PC-3 (cell line): ENCODE measurements around the gene SPOCD1. TPM values are rescaled to one million over a fixed set of nuclear protein-coding genes. Genes with fewer than 3 reads are reported as not detected.

ENCODE experiments used
- ATAC-seq: fragments of 200-7000 bp; cut with Tn5 transposase; 2 replicates; pipeline ENCODE4 v1.9.1; 2020; ENCODE audit warnings: mild to moderate bottlenecking, moderate library complexity
- BruUV-seq: library from RNA; stranded (reverse); fragments of 400-500 nt; replicated peaks from 2 replicates; lab custom pipeline; 2021; lab: Mats Ljungman, UMichigan
- CTCF ChIA-PET: fragments of 300-600 bp; sonication (Branson Sonifier 250); formaldehyde crosslinking; loops from one replicate; lab custom pipeline; 2022; ENCODE audit warnings: antibody characterized with exemption; lab: Charles Lee
- POLR2A ChIA-PET: fragments of 300-600 bp; sonication (Branson Sonifier 250); formaldehyde crosslinking; loops from one replicate; lab custom pipeline; 2022; ENCODE audit warnings: antibody characterized with exemption; ENCODE audit not compliant: unreplicated experiment; lab: Charles Lee
- DNase-seq: peaks from one replicate; pipeline ENCODE4 v3.0.0-alpha.2; 2015
- H2AFZ ChIP-seq: fragments of 300-600 bp; sonication (generic); 2 replicates; pipeline ENCODE4 v1.6.0; 2016; ENCODE audit warnings: antibody characterized with exemption, low read length
- H3F3A ChIP-seq: fragments of 300-600 bp; sonication (generic); one replicate; pipeline ENCODE4 v1.6.0; 2017; ENCODE audit warnings: antibody characterized with exemption, low read length, control low read depth, mild to moderate bottlenecking; ENCODE audit not compliant: unreplicated experiment
- H3K27ac ChIP-seq: fragments of 300-600 bp; sonication (generic); 2 replicates; pipeline ENCODE4 v1.5.1; 2016; ENCODE audit warnings: mild to moderate bottlenecking, low read length
- H3K27me3 ChIP-seq: fragments of 300-600 bp; sonication (generic); 2 replicates; pipeline ENCODE4 v1.6.1; 2016; ENCODE audit warnings: low read length, mixed read lengths
- H3K36me3 ChIP-seq: fragments of 300-600 bp; sonication (generic); 2 replicates; pipeline ENCODE4 v1.6.1; 2016; ENCODE audit warnings: low read depth, mixed run types, low read length, mixed read lengths
- H3K4me1 ChIP-seq: fragments of 300-600 bp; sonication (generic); 2 replicates; pipeline ENCODE4 v1.5.1; 2016; ENCODE audit warnings: low read length; ENCODE audit not compliant: insufficient read depth
- H3K4me2 ChIP-seq: fragments of 300-600 bp; sonication (generic); 2 replicates; pipeline ENCODE4 v1.6.0; 2016; ENCODE audit warnings: low read length
- H3K4me3 ChIP-seq: fragments of 300-600 bp; sonication (generic); 2 replicates; pipeline ENCODE4 v1.5.1; 2016; ENCODE audit warnings: mild to moderate bottlenecking, low read length, mixed read lengths
- H3K79me2 ChIP-seq: fragments of 300-600 bp; sonication (generic); 2 replicates; pipeline ENCODE4 v1.6.1; 2017; ENCODE audit warnings: low read length, mixed read lengths
- H3K9ac ChIP-seq: fragments of 300-600 bp; sonication (generic); 2 replicates; pipeline ENCODE4 v1.6.0; 2016; ENCODE audit warnings: mild to moderate bottlenecking, low read length
- H3K9me2 ChIP-seq: fragments of 300-600 bp; sonication (generic); replicated peaks from 2 replicates; pipeline ENCODE4 v1.6.1; 2016; ENCODE audit warnings: mixed run types, low read length, mixed read lengths
- H3K9me3 ChIP-seq: fragments of 300-600 bp; sonication (generic); 2 replicates; pipeline ENCODE4 v1.6.1; 2016; ENCODE audit warnings: low read length, mixed read lengths
- H4K20me1 ChIP-seq: fragments of 300-600 bp; sonication (generic); 2 replicates; pipeline ENCODE4 v1.6.1; 2016; ENCODE audit warnings: low read length, mixed read lengths
- EZH2 ChIP-seq: fragments of 300-600 bp; sonication (generic); IDR thresholded peaks from one replicate; pipeline ENCODE4 v1.6.1; 2017; ENCODE audit warnings: antibody characterized with exemption, mild to moderate bottlenecking, low read length; ENCODE audit not compliant: unreplicated experiment
- EZH2phosphoT487 ChIP-seq: fragments of 300-600 bp; sonication (generic); IDR thresholded peaks from 2 replicates; pipeline ENCODE4 v1.6.1; 2018; ENCODE audit warnings: mild to moderate bottlenecking, antibody characterized with exemption, low read length, borderline replicate concordance
- intact Hi-C: fragments of 100-400 bp; cut with micrococcal nuclease; formaldehyde crosslinking; loops from 2 replicates; pipeline ENCODE4 v1.9.0; 2023
- total RNA-seq: library from RNA; depleted of rRNA; stranded (reverse); fragments of >200 nt; gene quantifications from 2 replicates; pipeline ENCODE4 v1.2.3, GENCODE V29; 2014
- TF ChIP-seq, protein P1 (sequence below): fragments of 300-600 bp; sonication (generic); conservative IDR thresholded peaks from 2 replicates; pipeline ENCODE4 v1.5.1; 2017; ENCODE audit warnings: antibody characterized with exemption, low read depth, mild to moderate bottlenecking, low read length

SPOCD1 gene
- total RNA-seq, 1 experiment from 2014 or later = 5.4 TPM

DNA sequence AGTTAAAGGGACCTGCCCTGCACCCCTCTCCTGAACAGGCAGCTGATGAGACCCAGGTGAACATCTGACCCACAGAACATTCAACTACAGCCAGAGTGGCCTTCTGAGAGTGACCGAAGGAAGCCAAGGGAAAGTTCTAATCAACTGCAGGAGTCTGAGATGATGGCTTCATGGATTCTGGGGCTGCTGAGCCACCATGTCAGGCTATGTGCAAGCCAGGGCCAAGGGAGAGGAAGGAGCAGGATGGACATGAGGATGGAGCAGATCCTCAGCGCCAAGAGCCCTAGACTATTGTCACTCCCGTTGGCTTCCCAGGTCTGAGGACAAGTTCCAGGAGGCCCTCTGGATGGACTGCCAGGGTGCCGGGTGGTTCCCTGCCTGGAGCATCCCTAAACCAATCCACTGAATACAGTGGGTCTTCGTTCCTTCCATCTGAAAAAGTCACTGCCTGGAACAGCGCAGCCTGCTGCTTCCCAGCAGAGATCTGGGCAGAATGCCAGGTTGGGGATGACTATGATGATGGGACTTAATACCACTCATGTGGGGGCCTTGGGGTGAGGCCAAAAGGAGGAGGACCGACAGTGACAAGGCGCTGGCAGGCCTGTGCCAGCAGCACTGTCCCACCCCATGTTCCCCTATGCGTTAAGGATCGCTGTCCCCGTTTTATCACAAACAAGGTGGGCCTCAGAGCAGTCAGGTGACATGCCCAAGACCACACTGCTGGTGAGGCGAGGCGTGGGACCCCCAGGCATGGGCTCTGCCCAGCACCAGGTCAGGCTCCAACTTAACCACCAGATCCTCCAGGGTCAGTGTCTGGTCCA is 19.8 kb downstream of the SPOCD1 start:
- TF ChIP-seq, protein P1, sequence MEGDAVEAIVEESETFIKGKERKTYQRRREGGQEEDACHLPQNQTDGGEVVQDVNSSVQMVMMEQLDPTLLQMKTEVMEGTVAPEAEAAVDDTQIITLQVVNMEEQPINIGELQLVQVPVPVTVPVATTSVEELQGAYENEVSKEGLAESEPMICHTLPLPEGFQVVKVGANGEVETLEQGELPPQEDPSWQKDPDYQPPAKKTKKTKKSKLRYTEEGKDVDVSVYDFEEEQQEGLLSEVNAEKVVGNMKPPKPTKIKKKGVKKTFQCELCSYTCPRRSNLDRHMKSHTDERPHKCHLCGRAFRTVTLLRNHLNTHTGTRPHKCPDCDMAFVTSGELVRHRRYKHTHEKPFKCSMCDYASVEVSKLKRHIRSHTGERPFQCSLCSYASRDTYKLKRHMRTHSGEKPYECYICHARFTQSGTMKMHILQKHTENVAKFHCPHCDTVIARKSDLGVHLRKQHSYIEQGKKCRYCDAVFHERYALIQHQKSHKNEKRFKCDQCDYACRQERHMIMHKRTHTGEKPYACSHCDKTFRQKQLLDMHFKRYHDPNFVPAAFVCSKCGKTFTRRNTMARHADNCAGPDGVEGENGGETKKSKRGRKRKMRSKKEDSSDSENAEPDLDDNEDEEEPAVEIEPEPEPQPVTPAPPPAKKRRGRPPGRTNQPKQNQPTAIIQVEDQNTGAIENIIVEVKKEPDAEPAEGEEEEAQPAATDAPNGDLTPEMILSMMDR = no peak
- TF ChIP-seq EZH2 = no peak
- no peak for TF ChIP-seq EZH2phosphoT487
- ChIA-PET POLR2A (no interaction called here), CTCF (no interaction called here)
- peaks cover 14% of the 10 kb centered on the region; the same call in 1 of the 2 replicates for H3K79me2 ChIP-seq
- no peak overlapping the region for H3K9ac ChIP-seq
- H3K27me3 ChIP-seq = no peaks in the 10 kb centered on the region
- H2AFZ ChIP-seq = no peak overlapping the region
- intact Hi-C loops = no loop called here
- no peaks in the 10 kb centered on the region for H3K9me2 ChIP-seq
- H3F3A ChIP-seq = no peaks in the 10 kb centered on the region
- DNase-seq (peak; percentile 39), ATAC-seq (no peak)
- peaks cover 23% of the 10 kb centered on the region for H3K4me1 ChIP-seq
- H3K27ac ChIP-seq = no peak overlapping the region
- no peak overlapping the region for H3K4me3 ChIP-seq
- no peaks in the 10 kb centered on the region for H3K9me3 ChIP-seq
- H3K4me2 ChIP-seq = no peak overlapping the region
- no peaks in the 10 kb centered on the region for H3K36me3 ChIP-seq
- BruUV-seq = no TSS peak
- no peaks in the 10 kb centered on the region for H4K20me1 ChIP-seq

DNA sequence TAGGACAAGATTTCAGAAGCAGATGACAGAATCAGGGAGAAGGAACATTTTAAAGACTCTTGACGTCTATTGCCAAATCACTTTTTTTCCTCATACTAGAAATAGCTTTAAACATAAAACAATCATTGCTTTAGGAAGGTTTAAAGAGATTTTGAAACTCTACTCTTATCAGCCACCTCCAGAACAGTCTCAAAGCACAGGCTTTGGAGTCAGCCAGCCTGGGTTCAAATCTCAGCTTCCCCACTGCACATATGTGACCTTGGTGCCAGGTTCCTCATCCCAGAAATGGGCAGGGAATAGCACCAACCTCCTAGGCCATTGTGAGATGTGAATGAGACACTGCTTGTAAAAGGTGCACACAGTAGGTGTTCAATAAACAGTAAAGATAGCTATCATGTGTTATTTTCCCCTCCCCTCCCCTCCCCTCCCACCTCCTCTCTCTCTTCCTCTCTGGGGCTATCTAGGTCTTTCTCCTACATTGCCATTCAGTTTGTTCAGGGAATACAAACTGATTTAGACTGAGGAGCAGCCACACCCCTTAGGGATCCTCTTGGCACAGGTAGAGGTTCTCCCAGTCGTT is 20.6 kb downstream of the SPOCD1 start:
- BruUV-seq = no TSS peak
- H3K4me2 ChIP-seq = no peak overlapping the region
- intact Hi-C loops = no loop called here
- no peaks in the 10 kb centered on the region for H4K20me1 ChIP-seq
- no peak overlapping the region for H3K4me3 ChIP-seq
- no peak for ATAC-seq
- H3F3A ChIP-seq = no peaks in the 10 kb centered on the region
- H3K79me2 ChIP-seq = peaks cover 14% of the 10 kb centered on the region; the same call in 1 of the 2 replicates
- no peak overlapping the region for H3K27ac ChIP-seq
- ChIA-PET POLR2A (no interaction called here), CTCF (no interaction called here)
- no peaks in the 10 kb centered on the region for H3K27me3 ChIP-seq
- H3K4me1 ChIP-seq = peaks cover 23% of the 10 kb centered on the region
- H3K9me3 ChIP-seq = no peaks in the 10 kb centered on the region
- no peak for DNase-seq
- no peak overlapping the region for H3K9ac ChIP-seq
- no peaks in the 10 kb centered on the region for H3K9me2 ChIP-seq
- H3K36me3 ChIP-seq = no peaks in the 10 kb centered on the region
- TF ChIP-seq, protein P1 = no peak
- TF ChIP-seq EZH2phosphoT487 (no peak), EZH2 (no peak)
- H2AFZ ChIP-seq = no peak overlapping the region
